ENCODE results near the gene RBFA.

RBFA gene

GRCh38 chr18:80070825-80071224 lies 36.6 kb downstream of the RBFA start:
- no peak for DNase-seq (ENCODE audit: extremely low read depth in 1 of 2, low read depth in 1 of 2)

GRCh38 chr18:80074183-80074582 lies 39.9 kb downstream of the RBFA start:
- no peak for DNase-seq (ENCODE audit: extremely low read depth in 1 of 2, low read depth in 1 of 2)

DNA sequence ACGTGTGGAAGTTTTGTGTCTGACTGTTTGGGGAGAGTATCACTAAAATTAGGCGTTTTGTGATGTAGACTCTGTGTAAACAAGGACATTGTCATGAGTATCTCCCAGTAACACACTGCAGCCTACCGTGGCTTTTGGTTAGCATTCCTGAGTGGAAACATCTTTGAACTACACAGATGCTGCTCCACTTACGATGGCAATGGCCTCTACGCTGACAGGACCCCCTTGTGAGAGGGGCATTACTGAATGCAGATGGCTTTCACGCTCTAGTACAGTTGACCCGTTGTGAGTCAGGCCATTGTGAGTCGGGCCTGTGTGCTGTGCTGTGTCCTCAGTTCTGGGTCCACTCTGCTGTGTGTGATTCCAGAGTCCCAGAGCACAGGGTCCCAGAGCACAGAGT lies 40.5 kb downstream of the RBFA start:
- no peak for DNase-seq (ENCODE audit: extremely low read depth in 1 of 2, low read depth in 1 of 2)

DNA sequence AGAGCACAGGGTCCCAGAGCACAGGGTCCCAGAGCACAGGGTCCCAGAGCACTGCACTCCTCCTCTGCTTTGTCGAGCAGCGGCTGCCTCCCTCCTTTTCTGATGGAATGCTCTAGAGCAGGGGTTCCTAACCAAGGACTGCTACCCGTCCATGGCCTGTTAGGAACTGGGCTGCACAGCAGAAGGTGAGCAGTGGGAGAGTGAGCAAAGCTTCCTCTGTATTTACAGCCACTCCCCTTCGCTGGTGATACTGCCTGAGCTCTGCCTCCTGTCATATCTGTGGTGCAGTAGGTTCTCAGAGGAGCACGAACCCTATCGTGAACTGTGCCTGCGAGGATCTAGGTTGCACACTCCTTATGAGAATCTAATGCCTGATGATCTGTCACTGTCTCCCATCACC lies 41.7 kb downstream of the RBFA start:
- DNase-seq (ENCODE audit: extremely low read depth in 1 of 2, low read depth in 1 of 2) = no peak

GRCh38 chr18:80076379-80076778 lies 42.1 kb downstream of the RBFA start:
- DNase-seq (ENCODE audit: extremely low read depth in 1 of 2, low read depth in 1 of 2) = no peak

- DNase-seq (ENCODE audit: extremely low read depth in 1 of 2, low read depth in 1 of 2) = no peak
Measured at GRCh38 chr18:80077873-80078272, 43.6 kb downstream of the RBFA start.

Data from stimulated activated CD8-positive, alpha-beta memory T cell treated with anti-CD3 and anti-CD28 coated beads, Interleukin-7, amount 100 ng/mL, for 48 hours (primary cell).